Osteoblast (primary cell): Measurements from ENCODE around the gene PLAGL2. TPM values are rescaled to one million over a fixed set of nuclear protein-coding genes. Genes with fewer than 3 reads are reported as not detected.

Experiments
- DNase-seq: peaks from one replicate; pipeline ENCODE4 v3.0.0; 2011; ENCODE audit warnings: low spot score, mixed read lengths; ENCODE audit not compliant: insufficient read length; ENCODE audit errors: missing footprints
- H2AFZ ChIP-seq: 2 replicates; pipeline ENCODE4 v1.6.0; 2011; ENCODE audit warnings: mild to moderate bottlenecking, low read length
- H3K27ac ChIP-seq: 2 replicates; pipeline ENCODE4 v1.5.1; 2011; ENCODE audit warnings: mild to moderate bottlenecking, low read depth, low read length, moderate library complexity
- H3K27me3 ChIP-seq: 2 replicates; pipeline ENCODE4 v1.6.0; 2012; ENCODE audit warnings: mild to moderate bottlenecking, control low read depth, inconsistent platforms, low read length, moderate library complexity; ENCODE audit not compliant: insufficient read depth
- H3K36me3 ChIP-seq: 2 replicates; pipeline ENCODE4 v1.5.1; 2011; ENCODE audit warnings: mild to moderate bottlenecking, low read length, control low read depth, moderate library complexity; ENCODE audit not compliant: insufficient read depth
- H3K4me1 ChIP-seq: 2 replicates; pipeline ENCODE4 v1.5.1; 2011; ENCODE audit warnings: mild to moderate bottlenecking, low read length, control low read depth, moderate library complexity; ENCODE audit not compliant: insufficient read depth
- H3K4me2 ChIP-seq: 2 replicates; pipeline ENCODE4 v1.6.0; 2011; ENCODE audit warnings: mild to moderate bottlenecking, low read length; ENCODE audit not compliant: insufficient read depth
- H3K4me3 ChIP-seq: fragments of 200-600 bp; sonication (generic); 3 replicates; pipeline ENCODE4 v1.5.1; 2012; ENCODE audit warnings: mild to moderate bottlenecking, low read length, inconsistent platforms; ENCODE audit not compliant: insufficient read depth
- H3K79me2 ChIP-seq: 2 replicates; pipeline ENCODE4 v1.6.0; 2012; ENCODE audit warnings: mild to moderate bottlenecking, low read length, control low read depth, inconsistent platforms; ENCODE audit not compliant: insufficient read depth
- H3K9me3 ChIP-seq: 2 replicates; pipeline ENCODE4 v1.5.1; 2011; ENCODE audit warnings: low read depth, low read length, control low read depth
- H4K20me1 ChIP-seq: 2 replicates; pipeline ENCODE4 v1.6.0; 2012; ENCODE audit warnings: mild to moderate bottlenecking, low read length, control low read depth; ENCODE audit not compliant: insufficient read depth
- CTCF ChIP-seq: IDR thresholded peaks from 2 replicates; pipeline ENCODE4 v1.5.1; 2011; ENCODE audit warnings: mild to moderate bottlenecking, low read depth, low read length, moderate library complexity; ENCODE audit errors: extremely low read depth
- total RNA-seq: library from RNA; depleted of rRNA; stranded (reverse); fragments of >200 nt; gene quantifications from 2 replicates; pipeline ENCODE4 v1.2.3, GENCODE V29; 2012

The PLAGL2 gene
- total RNA-seq, 1 donor, result 2.5 TPM

- Histone ChIP-seq H3K9me3 (no peaks in the 10 kb centered on the region), H3K27me3 (no peaks in the 10 kb centered on the region), H4K20me1 (no peaks in the 10 kb centered on the region), H3K4me1 (peaks cover 7% of the 10 kb centered on the region), H2AFZ (no peak overlapping the region), H3K4me2 (no peak overlapping the region), H3K79me2 (no peaks in the 10 kb centered on the region), H3K36me3 (peaks cover 25% of the 10 kb centered on the region), H3K4me3 (no peak overlapping the region), H3K27ac (no peak overlapping the region)
- TF ChIP-seq CTCF, result no peak
- peak; percentile 15 for DNase-seq
These were observed 39.2 kb downstream of the PLAGL2 start for GRCh38 chr20:32168184-32168910.

GRCh38 chr20:32167552-32167951 lies 40.0 kb downstream of the PLAGL2 start:
- H3K4me2 ChIP-seq, result no peak overlapping the region
- no peak overlapping the region for H3K27ac ChIP-seq
- H3K4me1 ChIP-seq, result peaks cover 7% of the 10 kb centered on the region
- no peaks in the 10 kb centered on the region for H4K20me1 ChIP-seq
- H3K27me3 ChIP-seq, result no peaks in the 10 kb centered on the region
- peaks cover 31% of the 10 kb centered on the region for H3K36me3 ChIP-seq
- no peaks in the 10 kb centered on the region for H3K79me2 ChIP-seq
- no peaks in the 10 kb centered on the region for H3K9me3 ChIP-seq
- TF ChIP-seq CTCF, result no peak
- no peak overlapping the region for H2AFZ ChIP-seq
- no peak overlapping the region for H3K4me3 ChIP-seq
- peak; percentile 39 for DNase-seq

- TF ChIP-seq CTCF, result no peak
- no peaks in the 10 kb centered on the region for H4K20me1 ChIP-seq
- peak; percentile 17 for DNase-seq
- no peaks in the 10 kb centered on the region for H3K79me2 ChIP-seq
- H3K4me1 ChIP-seq, result peaks cover 7% of the 10 kb centered on the region
- H3K27ac ChIP-seq, result no peak overlapping the region
- no peak overlapping the region for H2AFZ ChIP-seq
- H3K27me3 ChIP-seq, result no peaks in the 10 kb centered on the region
- peaks cover 46% of the 10 kb centered on the region for H3K36me3 ChIP-seq
- no peaks in the 10 kb centered on the region for H3K9me3 ChIP-seq
- H3K4me2 ChIP-seq, result no peak overlapping the region
- H3K4me3 ChIP-seq, result no peak overlapping the region
These were observed 41.6 kb downstream of the PLAGL2 start for GRCh38 chr20:32165836-32166545.
